HL-60/S4 (cell line): ENCODE results near the gene ERP29.
"Not testable (repeated sequence)": the region's sequence is repeated elsewhere in the genome, so short reads cannot be mapped to it uniquely, and the experiment has no call there.

Experiments used
- in situ Hi-C: fragments of 300-500 bp; cut with MboI; formaldehyde crosslinking; loops from 2 replicates; pipeline ENCODE4 v1.14.3; 2022; ENCODE audit warnings: low sequenced_read_pairs

ERP29 gene

GRCh38 chr12:112000820-112001219 lies 12.4 kb upstream of the ERP29 start:
- in situ Hi-C loops: no loop called here

DNA sequence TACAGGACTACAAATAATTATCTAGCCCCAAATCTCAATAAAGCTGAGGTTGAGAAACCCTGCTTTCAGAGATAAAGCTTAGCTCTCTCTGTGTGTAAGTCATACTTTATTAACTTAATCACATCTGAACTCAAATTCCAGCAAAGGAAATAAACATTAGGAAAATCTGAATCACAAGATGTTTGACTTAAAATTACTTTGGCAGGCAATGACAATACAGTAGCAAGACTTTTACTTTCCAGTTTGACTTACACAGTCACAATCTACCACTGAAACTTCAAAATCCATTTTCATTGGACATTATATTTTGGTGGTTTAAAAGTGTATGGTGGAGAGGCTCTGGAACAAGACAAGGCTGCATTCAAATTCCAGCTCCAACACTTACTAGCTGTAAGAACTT lies 11.7 kb upstream of the ERP29 start:
- in situ Hi-C loops: no loop called here

DNA sequence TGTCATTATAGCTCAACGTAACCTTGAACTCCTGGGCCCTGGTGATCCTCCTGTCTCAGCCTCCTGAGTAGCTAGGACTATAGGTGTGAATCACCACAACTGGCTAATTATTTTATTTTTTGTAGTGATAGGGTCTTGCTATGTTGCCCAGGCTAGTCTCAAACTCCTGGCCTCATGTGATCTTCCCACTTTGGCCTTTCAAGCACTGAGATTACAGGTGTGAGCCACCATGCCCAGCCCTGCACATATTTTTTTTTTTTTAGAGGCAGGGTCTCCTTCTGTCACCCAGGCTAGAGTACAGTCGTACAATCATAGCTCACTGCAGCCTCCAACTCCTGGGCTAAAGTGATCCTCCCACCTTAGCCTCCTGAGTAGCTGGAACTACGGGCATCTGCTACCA lies 9.2 kb upstream of the ERP29 start:
- in situ Hi-C loops: no loop called here

DNA sequence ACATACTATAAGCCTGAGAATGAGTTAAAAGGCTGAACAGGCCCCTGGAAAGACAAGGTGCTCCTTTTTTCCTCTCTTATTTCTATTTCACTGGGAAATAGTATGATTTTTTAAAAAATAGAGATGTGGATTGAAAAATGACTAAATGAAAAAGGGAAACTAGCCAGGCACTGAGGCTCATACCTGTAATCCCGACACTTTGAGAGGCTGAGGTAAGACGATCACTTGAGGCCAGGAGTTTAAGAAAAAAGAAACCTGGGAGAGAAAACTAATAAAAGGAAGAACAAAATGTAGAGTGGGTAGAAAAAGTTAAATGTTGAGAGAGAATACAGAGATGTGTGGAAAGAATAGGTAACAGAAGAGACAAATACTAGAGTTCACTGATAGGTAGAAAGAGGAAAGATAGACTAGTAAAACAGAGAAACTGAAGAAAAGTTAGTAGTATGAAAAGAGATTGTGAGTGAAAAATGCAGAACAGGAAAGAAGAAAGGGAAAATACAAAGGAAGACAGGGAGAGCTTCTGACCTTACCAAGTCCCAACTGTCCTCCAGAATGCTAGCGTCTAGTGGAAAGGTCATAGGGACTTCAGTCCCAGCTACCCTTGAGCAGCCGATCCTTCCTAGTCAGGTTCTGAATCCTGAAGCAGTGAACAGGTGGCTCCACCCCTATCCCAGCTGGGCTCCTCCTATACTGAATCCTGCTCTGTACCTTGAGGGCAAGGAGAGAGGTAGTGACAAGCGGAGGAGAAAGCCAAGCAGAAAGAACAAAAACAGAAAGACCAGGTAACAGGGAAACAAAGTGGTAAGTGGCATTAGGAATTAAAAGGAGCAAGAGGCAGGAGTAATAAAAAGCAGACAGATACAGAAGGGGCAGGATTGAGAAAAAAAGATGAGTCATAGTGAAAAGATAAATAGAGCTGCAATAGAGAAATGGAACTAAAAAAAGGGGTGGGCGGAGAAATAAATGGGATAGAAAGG lies 7.5 kb upstream of the ERP29 start:
- in situ Hi-C loops: no loop called here

- in situ Hi-C loops: no loop called here
Measured at GRCh38 chr12:112007945-112008344, 5.3 kb upstream of the ERP29 start.

DNA sequence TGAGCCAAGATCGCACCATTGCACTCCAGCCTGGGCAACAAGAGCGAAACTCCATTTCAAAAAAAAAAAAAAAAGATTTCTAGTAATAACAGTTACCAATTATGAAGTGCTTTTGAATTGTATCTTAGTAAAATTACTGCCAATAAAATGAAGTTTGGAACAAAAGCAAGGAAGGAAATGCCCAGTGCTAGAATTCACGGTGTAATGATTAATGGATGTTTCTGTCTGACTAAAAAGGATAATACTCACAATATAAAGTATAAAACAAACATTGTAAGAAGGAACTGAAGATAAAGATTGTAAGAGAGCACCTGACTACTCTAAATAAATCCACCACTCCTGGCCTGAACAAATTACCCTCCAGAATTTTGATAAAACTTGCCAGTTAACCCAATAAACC lies 4.3 kb upstream of the ERP29 start:
- in situ Hi-C loops: no loop called here

GRCh38 chr12:112009596-112009995 lies 3.6 kb upstream of the ERP29 start:
- in situ Hi-C loops: not testable (repeated sequence)

- in situ Hi-C loops: no loop called here
Measured at GRCh38 chr12:112010415-112011344, 2.5 kb upstream of the ERP29 start.

- in situ Hi-C loops: no loop called here
Measured at GRCh38 chr12:112011685-112012084, 1.5 kb upstream of the ERP29 start.

GRCh38 chr12:112013601-112014402 lies 576 bp downstream of the ERP29 start:
- in situ Hi-C loops: no loop called here

GRCh38 chr12:112015938-112016337 lies 2.7 kb downstream of the ERP29 start:
- in situ Hi-C loops: no loop called here

DNA sequence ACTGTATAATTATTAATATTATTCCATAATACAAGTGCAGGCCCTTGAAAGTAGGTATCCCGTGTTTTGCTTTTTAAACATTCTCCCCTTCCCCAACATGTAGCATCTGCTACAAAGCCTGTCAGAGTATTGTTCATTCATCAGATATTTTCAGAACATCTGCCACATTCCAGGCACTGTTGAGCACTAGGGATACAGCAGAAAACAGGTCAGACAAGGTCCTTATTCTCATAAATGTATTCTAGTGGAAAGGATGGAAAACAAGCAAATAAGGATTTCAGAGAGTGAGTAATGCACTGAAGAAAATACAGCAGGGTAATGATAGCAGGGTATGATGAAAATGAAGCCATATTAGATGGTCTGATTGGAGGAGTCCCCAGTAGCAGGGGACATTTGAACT lies 3.8 kb downstream of the ERP29 start:
- in situ Hi-C loops: no loop called here

DNA sequence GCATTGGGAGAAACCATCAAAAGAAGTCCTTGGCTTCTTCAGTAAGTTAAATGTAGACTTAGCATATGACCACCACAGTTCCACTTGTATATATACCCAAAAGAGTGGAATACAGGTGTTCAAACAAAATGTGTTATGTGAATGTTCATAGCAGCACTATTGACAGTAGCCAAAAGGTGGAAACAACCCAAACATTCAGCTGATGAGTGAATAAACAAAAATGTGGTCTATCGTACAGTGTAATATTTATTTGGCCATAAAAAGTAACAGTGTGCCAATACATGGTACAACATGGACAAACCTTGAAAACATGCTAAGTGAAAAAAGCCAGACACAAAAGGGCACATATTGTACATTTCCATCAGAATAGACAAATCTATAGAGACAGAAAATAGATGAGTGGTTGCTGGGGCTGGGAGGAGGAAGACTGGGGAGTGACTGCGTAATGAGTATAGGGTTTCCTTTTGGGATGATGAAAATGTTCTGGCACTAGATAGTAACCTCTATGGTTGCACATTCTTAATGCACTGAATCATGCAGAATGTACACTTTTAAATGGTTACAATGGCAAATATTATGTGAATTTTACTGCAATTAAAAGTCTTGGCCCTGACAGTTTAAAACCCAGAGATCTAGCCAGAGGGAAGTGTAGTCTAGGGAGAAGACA lies 5.5 kb downstream of the ERP29 start:
- in situ Hi-C loops: no loop called here

- in situ Hi-C loops: no loop called here
Measured at GRCh38 chr12:112020947-112021457, 7.8 kb downstream of the ERP29 start.

DNA sequence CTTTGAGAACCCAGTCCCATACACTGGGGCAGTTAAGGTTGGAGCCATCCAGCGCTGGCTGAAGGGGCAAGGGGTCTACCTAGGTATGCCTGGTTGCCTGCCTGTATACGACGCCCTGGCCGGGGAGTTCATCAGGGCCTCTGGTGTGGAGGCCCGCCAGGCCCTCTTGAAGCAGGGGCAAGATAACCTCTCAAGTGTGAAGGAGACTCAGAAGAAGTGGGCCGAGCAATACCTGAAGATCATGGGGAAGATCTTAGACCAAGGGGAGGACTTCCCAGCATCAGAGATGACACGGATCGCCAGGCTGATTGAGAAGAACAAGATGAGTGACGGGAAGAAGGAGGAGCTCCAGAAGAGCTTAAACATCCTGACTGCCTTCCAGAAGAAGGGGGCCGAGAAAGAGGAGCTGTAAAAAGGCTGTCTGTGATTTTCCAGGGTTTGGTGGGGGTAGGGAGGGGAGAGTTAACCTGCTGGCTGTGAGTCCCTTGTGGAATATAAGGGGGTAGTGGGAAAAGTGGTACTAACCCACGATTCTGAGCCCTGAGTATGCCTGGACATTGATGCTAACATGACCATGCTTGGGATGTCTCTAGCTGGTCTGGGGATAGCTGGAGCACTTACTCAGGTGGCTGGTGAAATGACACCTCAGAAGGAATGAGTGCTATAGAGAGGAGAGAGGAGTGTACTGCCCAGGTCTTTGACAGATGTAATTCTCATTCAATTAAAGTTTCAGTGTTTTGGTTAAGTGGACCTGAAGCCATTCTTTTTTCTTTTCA lies 9.2 kb downstream of the ERP29 start:
- in situ Hi-C loops: no loop called here

GRCh38 chr12:112023759-112024396 lies 10.7 kb downstream of the ERP29 start:
- in situ Hi-C loops: no loop called here

DNA sequence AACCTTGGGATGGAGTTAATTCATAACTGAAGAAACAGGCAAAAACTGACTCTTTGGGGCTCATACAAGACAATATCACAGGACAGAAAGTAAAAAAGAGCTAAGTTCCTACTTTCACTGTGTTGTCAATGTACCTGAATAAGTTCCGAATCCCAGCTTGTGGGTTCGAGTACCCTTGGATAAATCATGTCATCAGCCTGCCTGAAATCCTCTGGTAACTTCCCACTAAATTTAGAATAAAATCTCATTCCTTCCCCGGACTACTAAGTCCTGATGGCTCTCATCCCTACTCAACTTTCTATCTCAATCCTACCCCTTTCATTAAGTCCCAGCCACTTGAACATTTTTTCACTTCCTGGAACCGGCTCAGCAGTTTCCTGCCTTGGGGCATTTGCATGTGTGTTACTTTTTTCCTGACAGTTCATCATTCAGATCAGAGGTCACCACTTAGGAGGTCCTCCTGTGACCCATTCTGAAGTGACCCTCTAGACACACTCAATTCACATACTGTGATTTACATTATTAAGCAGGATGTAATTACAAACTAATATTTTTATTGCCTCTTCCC lies 12.7 kb downstream of the ERP29 start:
- in situ Hi-C loops: no loop called here

DNA sequence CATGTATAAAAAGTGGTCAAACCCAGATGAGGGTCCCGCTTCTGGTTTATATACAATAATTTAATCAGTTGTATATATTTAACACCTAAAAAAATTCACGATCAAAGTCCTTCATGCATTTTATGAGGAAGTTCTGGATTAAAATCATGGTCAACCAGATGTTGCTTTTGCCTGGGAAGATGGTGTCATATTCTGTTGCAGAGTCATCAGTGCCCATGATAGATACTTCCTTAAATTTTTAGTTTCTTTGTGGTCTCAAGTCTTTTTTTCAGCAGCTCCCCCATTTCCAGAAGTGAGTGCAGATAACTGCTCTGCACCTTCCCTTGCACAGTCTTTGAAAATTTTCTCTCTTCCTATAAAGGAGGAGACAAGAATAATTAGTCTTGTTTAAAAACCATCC lies 16.1 kb downstream of the ERP29 start:
- in situ Hi-C loops: no loop called here

- in situ Hi-C loops: no loop called here
Measured at GRCh38 chr12:112031472-112031871, 18.2 kb downstream of the ERP29 start.
